WTC11 (cell line): ENCODE data around the gene AJAP1. TPM values are rescaled to one million over a fixed set of nuclear protein-coding genes. Genes with fewer than 3 reads are reported as not detected.

Experiments
- ATAC-seq: fragments of 200-7000 bp; cut with Tn5 transposase; 2 replicates; pipeline ENCODE4 v1.10.0; 2021; ENCODE audit warnings: mild to moderate bottlenecking, moderate library complexity
- CTCF ChIA-PET: fragments of 300-600 bp; sonication (Branson Sonifier 250); formaldehyde crosslinking; loops from one replicate; lab custom pipeline; 2021; ENCODE audit warnings: antibody characterized with exemption; lab: Charles Lee
- POLR2A ChIA-PET: fragments of 350-600 bp; sonication (Branson Sonifier 250); formaldehyde crosslinking; loops from one replicate; lab custom pipeline; 2021; ENCODE audit warnings: antibody characterized with exemption; lab: Charles Lee
- DNase-seq: peaks from one replicate; pipeline ENCODE4 v3.0.0; 2021; ENCODE audit warnings: low spot score
- H3K27ac Mint-ChIP-seq: 2 replicates; pipeline ENCODE4 v1.8.0; 2021; ENCODE audit warnings: mixed read lengths
- H3K27me3 Mint-ChIP-seq: 2 replicates; pipeline ENCODE4 v1.8.0; 2021; ENCODE audit warnings: low read depth, mild to moderate bottlenecking, moderate library complexity, mixed read lengths
- H3K36me3 Mint-ChIP-seq: 2 replicates; pipeline ENCODE4 v1.8.0; 2021; ENCODE audit warnings: mixed read lengths
- H3K4me1 Mint-ChIP-seq: 2 replicates; pipeline ENCODE4 v1.8.0; 2022; ENCODE audit warnings: mixed read lengths
- H3K4me3 Mint-ChIP-seq: 2 replicates; pipeline ENCODE4 v1.8.0; 2021; ENCODE audit warnings: mild to moderate bottlenecking, moderate library complexity, mixed read lengths
- H3K9me3 Mint-ChIP-seq: 2 replicates; pipeline ENCODE4 v1.8.0; 2021; ENCODE audit warnings: mixed read lengths
- ELF4 ChIP-seq: sonication (generic); formaldehyde crosslinking; IDR thresholded peaks from 2 replicates; pipeline ENCODE4 v1.8.1; 2022; ENCODE audit warnings: low read depth, mild to moderate bottlenecking, moderate library complexity, missing genetic modification reagents
- NR1H2 ChIP-seq: sonication (generic); formaldehyde crosslinking; IDR thresholded peaks from 2 replicates; pipeline ENCODE4 v1.9.0; 2021; ENCODE audit warnings: mild to moderate bottlenecking, moderate library complexity, missing genetic modification reagents
- SMAD4 ChIP-seq: sonication (generic); formaldehyde crosslinking; IDR thresholded peaks from 2 replicates; pipeline ENCODE4 v1.8.0; 2022; ENCODE audit warnings: mild to moderate bottlenecking, missing genetic modification reagents
- SP1 ChIP-seq: sonication (generic); formaldehyde crosslinking; conservative IDR thresholded peaks from 2 replicates; pipeline ENCODE4 v1.8.1; 2022; ENCODE audit warnings: missing genetic modification reagents
- TEAD4 ChIP-seq: sonication (generic); formaldehyde crosslinking; IDR thresholded peaks from 2 replicates; pipeline ENCODE4 v1.8.0; 2022; ENCODE audit warnings: mild to moderate bottlenecking, missing genetic modification reagents
- TP53 ChIP-seq: sonication (generic); formaldehyde crosslinking; IDR thresholded peaks from 2 replicates; pipeline ENCODE4 v1.8.1; 2023; ENCODE audit warnings: mild to moderate bottlenecking, missing genetic modification reagents
- ZNF263 ChIP-seq: sonication (generic); formaldehyde crosslinking; IDR thresholded peaks from 2 replicates; pipeline ENCODE4 v1.8.1; 2022; ENCODE audit warnings: low read depth, mild to moderate bottlenecking, moderate library complexity, missing genetic modification reagents
- ZNF317 ChIP-seq: sonication (generic); formaldehyde crosslinking; IDR thresholded peaks from 2 replicates; pipeline ENCODE4 v1.8.1; 2023; ENCODE audit warnings: low read depth, mild to moderate bottlenecking, moderate library complexity, missing genetic modification reagents, borderline replicate concordance
- total RNA-seq: library from RNA; stranded (reverse); gene quantifications from 3 replicates; pipeline ENCODE4 v1.2.3, GENCODE V29; 2021
- TF ChIP-seq, protein P1 (sequence below): sonication (generic); formaldehyde crosslinking; conservative IDR thresholded peaks from 2 replicates; pipeline ENCODE4 v1.8.1; 2022; ENCODE audit warnings: mild to moderate bottlenecking, missing genetic modification reagents
- TF ChIP-seq, protein P2 (sequence below): sonication (generic); formaldehyde crosslinking; IDR thresholded peaks from 2 replicates; pipeline ENCODE4 v1.8.1; 2022; ENCODE audit warnings: mild to moderate bottlenecking, missing genetic modification reagents, moderate library complexity, borderline replicate concordance
- TF ChIP-seq, protein P3 (sequence below): fragments of 250-450 bp; sonication (Bioruptor Pico); IDR thresholded peaks from 2 replicates; pipeline ENCODE4 v1.9.0; 2021; ENCODE audit warnings: mild to moderate bottlenecking
- TF ChIP-seq, protein P4 (sequence below): sonication (generic); formaldehyde crosslinking; IDR thresholded peaks from 2 replicates; pipeline ENCODE4 v1.8.0; 2022; ENCODE audit warnings: mild to moderate bottlenecking, missing genetic modification reagents
- TF ChIP-seq, protein P5 (sequence below): sonication (generic); formaldehyde crosslinking; IDR thresholded peaks from 2 replicates; pipeline ENCODE4 v1.8.1; 2022; ENCODE audit warnings: low read depth, missing genetic modification reagents, borderline replicate concordance
- TF ChIP-seq, protein P6 (sequence below): sonication (generic); formaldehyde crosslinking; conservative IDR thresholded peaks from 2 replicates; pipeline ENCODE4 v1.8.1; 2023; ENCODE audit warnings: mild to moderate bottlenecking, low read depth, missing genetic modification reagents, moderate library complexity
- TF ChIP-seq, protein P7 (sequence below): sonication (generic); formaldehyde crosslinking; IDR thresholded peaks from 2 replicates; pipeline ENCODE4 v1.8.1; 2023; ENCODE audit warnings: mild to moderate bottlenecking, missing genetic modification reagents, moderate library complexity
- TF ChIP-seq, protein P8 (sequence below): sonication (generic); formaldehyde crosslinking; IDR thresholded peaks from 2 replicates; pipeline ENCODE4 v1.8.1; 2022; ENCODE audit warnings: missing genetic modification reagents, borderline replicate concordance

Gene AJAP1
- total RNA-seq, 1 experiment from 2014 or later = 2.1 TPM

DNA sequence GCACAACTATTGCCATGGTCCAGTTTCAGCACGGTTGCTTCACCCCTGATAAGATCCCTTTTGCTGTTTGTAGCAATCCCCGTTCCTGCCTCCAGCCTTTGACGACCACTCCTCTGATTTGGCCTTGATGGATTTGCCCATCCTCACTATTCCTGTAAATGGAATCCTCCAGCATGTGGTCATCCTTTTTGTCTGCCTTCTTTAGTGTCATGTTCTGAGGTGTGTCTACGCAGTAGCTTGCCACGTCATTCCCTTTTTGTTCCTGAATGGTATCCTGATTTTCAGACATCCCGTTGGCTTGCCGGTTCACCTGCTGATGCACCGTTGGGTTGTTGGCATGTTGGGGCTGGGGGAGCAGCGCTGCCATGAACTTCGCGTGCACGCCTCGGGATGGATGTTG, 7.8 kb downstream of the AJAP1 start:
- no peak overlapping the region for H3K27ac Mint-ChIP-seq
- DNase-seq (no peak), ATAC-seq (no peak)
- H3K4me1 Mint-ChIP-seq = no peaks in the 10 kb centered on the region
- peaks cover 58% of the 10 kb centered on the region for H3K9me3 Mint-ChIP-seq
- CTCF ChIA-PET = no interaction called here
- TF ChIP-seq, protein P1, sequence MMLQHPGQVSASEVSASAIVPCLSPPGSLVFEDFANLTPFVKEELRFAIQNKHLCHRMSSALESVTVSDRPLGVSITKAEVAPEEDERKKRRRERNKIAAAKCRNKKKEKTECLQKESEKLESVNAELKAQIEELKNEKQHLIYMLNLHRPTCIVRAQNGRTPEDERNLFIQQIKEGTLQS (CRISPR knock-in tag) = no peak
- peaks cover 27% of the 10 kb centered on the region for H3K27me3 Mint-ChIP-seq
- peaks cover 55% of the 10 kb centered on the region for H3K36me3 Mint-ChIP-seq
- H3K4me3 Mint-ChIP-seq = no peak overlapping the region
- POLR2A ChIA-PET = no interaction called here

DNA sequence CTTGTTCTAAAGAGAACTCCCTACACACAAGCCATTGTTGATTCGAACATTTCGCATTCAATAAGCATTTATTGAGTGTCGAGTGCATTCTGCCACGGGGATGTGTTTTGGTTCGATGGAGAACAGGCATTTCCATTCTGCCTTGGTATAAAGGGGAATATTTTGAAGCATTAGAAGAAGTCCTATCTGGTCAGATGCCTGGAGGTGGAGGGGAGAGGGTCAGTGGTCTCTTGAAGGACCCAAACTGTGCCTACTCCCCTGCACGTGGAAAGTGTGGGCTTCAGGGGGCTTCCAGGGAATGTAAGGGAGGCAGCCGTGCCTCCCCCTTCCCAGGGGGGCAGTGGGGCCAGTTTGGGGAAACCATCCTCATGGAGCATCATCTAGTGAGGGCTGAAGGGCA, 8.3 kb downstream of the AJAP1 start:
- TF ChIP-seq, protein P2, sequence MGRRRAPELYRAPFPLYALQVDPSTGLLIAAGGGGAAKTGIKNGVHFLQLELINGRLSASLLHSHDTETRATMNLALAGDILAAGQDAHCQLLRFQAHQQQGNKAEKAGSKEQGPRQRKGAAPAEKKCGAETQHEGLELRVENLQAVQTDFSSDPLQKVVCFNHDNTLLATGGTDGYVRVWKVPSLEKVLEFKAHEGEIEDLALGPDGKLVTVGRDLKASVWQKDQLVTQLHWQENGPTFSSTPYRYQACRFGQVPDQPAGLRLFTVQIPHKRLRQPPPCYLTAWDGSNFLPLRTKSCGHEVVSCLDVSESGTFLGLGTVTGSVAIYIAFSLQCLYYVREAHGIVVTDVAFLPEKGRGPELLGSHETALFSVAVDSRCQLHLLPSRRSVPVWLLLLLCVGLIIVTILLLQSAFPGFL (CRISPR knock-in tag) = no peak
- TF ChIP-seq, protein P3, sequence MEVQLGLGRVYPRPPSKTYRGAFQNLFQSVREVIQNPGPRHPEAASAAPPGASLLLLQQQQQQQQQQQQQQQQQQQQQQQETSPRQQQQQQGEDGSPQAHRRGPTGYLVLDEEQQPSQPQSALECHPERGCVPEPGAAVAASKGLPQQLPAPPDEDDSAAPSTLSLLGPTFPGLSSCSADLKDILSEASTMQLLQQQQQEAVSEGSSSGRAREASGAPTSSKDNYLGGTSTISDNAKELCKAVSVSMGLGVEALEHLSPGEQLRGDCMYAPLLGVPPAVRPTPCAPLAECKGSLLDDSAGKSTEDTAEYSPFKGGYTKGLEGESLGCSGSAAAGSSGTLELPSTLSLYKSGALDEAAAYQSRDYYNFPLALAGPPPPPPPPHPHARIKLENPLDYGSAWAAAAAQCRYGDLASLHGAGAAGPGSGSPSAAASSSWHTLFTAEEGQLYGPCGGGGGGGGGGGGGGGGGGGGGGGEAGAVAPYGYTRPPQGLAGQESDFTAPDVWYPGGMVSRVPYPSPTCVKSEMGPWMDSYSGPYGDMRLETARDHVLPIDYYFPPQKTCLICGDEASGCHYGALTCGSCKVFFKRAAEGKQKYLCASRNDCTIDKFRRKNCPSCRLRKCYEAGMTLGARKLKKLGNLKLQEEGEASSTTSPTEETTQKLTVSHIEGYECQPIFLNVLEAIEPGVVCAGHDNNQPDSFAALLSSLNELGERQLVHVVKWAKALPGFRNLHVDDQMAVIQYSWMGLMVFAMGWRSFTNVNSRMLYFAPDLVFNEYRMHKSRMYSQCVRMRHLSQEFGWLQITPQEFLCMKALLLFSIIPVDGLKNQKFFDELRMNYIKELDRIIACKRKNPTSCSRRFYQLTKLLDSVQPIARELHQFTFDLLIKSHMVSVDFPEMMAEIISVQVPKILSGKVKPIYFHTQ = no peak
- TF ChIP-seq, protein P4, sequence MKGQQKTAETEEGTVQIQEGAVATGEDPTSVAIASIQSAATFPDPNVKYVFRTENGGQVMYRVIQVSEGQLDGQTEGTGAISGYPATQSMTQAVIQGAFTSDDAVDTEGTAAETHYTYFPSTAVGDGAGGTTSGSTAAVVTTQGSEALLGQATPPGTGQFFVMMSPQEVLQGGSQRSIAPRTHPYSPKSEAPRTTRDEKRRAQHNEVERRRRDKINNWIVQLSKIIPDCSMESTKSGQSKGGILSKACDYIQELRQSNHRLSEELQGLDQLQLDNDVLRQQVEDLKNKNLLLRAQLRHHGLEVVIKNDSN (CRISPR knock-in tag) = no peak
- Mint-ChIP-seq H3K36me3 (peaks cover 59% of the 10 kb centered on the region), H3K4me3 (no peak overlapping the region), H3K27ac (no peak overlapping the region), H3K4me1 (no peaks in the 10 kb centered on the region), H3K27me3 (peaks cover 30% of the 10 kb centered on the region), H3K9me3 (peaks cover 62% of the 10 kb centered on the region)
- ChIA-PET CTCF (no interaction called here), POLR2A (no interaction called here)
- DNase-seq = no peak
- no peak for ATAC-seq

DNA sequence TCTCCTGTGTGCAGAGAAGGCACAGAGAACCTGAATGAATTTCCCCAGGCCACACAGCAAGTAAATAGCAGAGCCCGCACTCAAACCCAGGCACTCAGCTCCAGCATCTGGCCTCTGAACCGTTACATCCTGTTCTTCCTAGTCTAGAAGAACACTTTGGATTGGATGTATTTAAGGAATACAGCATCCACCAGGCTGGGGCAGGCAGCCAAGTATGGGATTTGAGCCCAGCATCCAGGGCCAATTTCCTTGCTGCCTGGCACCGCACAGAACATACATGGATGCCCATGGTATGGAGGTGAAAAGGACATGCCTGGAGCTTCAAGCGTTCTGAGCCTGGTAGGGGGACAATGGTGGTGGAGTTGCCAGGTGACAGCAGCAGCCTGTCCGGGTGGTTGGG, 9.7 kb downstream of the AJAP1 start:
- DNase-seq = no peak
- no peak for ATAC-seq
- peaks cover 68% of the 10 kb centered on the region for H3K36me3 Mint-ChIP-seq
- peaks cover 70% of the 10 kb centered on the region for H3K9me3 Mint-ChIP-seq
- CTCF ChIA-PET = no interaction called here
- H3K27me3 Mint-ChIP-seq = peaks cover 23% of the 10 kb centered on the region
- POLR2A ChIA-PET = no interaction called here
- no peak overlapping the region for H3K27ac Mint-ChIP-seq
- H3K4me1 Mint-ChIP-seq = no peaks in the 10 kb centered on the region
- no peak overlapping the region for H3K4me3 Mint-ChIP-seq
- TF ChIP-seq, protein P5, sequence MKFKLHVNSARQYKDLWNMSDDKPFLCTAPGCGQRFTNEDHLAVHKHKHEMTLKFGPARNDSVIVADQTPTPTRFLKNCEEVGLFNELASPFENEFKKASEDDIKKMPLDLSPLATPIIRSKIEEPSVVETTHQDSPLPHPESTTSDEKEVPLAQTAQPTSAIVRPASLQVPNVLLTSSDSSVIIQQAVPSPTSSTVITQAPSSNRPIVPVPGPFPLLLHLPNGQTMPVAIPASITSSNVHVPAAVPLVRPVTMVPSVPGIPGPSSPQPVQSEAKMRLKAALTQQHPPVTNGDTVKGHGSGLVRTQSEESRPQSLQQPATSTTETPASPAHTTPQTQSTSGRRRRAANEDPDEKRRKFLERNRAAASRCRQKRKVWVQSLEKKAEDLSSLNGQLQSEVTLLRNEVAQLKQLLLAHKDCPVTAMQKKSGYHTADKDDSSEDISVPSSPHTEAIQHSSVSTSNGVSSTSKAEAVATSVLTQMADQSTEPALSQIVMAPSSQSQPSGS (CRISPR knock-in tag) = no peak
- TF ChIP-seq ZNF317 (CRISPR knock-in tag) (no peak), NR1H2 (no peak), TEAD4 (no peak), SMAD4 (CRISPR knock-in tag) (no peak), SP1 (no peak), ZNF263 (CRISPR knock-in tag) (no peak), TP53 (CRISPR knock-in tag) (no peak), ELF4 (no peak)
- TF ChIP-seq, protein P6, sequence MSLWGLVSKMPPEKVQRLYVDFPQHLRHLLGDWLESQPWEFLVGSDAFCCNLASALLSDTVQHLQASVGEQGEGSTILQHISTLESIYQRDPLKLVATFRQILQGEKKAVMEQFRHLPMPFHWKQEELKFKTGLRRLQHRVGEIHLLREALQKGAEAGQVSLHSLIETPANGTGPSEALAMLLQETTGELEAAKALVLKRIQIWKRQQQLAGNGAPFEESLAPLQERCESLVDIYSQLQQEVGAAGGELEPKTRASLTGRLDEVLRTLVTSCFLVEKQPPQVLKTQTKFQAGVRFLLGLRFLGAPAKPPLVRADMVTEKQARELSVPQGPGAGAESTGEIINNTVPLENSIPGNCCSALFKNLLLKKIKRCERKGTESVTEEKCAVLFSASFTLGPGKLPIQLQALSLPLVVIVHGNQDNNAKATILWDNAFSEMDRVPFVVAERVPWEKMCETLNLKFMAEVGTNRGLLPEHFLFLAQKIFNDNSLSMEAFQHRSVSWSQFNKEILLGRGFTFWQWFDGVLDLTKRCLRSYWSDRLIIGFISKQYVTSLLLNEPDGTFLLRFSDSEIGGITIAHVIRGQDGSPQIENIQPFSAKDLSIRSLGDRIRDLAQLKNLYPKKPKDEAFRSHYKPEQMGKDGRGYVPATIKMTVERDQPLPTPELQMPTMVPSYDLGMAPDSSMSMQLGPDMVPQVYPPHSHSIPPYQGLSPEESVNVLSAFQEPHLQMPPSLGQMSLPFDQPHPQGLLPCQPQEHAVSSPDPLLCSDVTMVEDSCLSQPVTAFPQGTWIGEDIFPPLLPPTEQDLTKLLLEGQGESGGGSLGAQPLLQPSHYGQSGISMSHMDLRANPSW (CRISPR knock-in tag) = no peak
- TF ChIP-seq, protein P7, sequence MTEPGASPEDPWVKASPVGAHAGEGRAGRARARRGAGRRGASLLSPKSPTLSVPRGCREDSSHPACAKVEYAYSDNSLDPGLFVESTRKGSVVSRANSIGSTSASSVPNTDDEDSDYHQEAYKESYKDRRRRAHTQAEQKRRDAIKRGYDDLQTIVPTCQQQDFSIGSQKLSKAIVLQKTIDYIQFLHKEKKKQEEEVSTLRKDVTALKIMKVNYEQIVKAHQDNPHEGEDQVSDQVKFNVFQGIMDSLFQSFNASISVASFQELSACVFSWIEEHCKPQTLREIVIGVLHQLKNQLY (CRISPR knock-in tag) = no peak
- TF ChIP-seq, protein P3 = no peak
- TF ChIP-seq, protein P8, sequence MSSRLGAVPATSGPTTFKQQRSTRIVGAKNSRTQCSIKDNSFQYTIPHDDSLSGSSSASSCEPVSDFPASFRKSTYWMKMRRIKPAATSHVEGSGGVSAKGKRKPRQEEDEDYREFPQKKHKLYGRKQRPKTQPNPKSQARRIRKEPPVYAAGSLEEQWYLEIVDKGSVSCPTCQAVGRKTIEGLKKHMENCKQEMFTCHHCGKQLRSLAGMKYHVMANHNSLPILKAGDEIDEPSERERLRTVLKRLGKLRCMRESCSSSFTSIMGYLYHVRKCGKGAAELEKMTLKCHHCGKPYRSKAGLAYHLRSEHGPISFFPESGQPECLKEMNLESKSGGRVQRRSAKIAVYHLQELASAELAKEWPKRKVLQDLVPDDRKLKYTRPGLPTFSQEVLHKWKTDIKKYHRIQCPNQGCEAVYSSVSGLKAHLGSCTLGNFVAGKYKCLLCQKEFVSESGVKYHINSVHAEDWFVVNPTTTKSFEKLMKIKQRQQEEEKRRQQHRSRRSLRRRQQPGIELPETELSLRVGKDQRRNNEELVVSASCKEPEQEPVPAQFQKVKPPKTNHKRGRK (CRISPR knock-in tag) = no peak
